DOHH2 (cell line): ENCODE data around the gene C6orf47.

Experiments
- H3F3A ChIP-seq: fragments of 200-600 bp; sonication (generic), shearing (Covaris generic); 2 replicates; pipeline ENCODE4 v1.6.0; 2016; ENCODE audit warnings: antibody characterized with exemption, mild to moderate bottlenecking; ENCODE audit not compliant: control insufficient read depth, insufficient read depth
- H3K27ac ChIP-seq: fragments of 200-600 bp; sonication (generic); 2 replicates; pipeline ENCODE4 v1.5.1; 2014; ENCODE audit warnings: low read depth, mild to moderate bottlenecking, low read length, moderate library complexity
- H3K27me3 ChIP-seq: fragments of 200-600 bp; sonication (generic); 2 replicates; pipeline ENCODE4 v1.6.1; 2014; ENCODE audit warnings: mild to moderate bottlenecking, low read length, mixed read lengths; ENCODE audit not compliant: control insufficient read depth
- H3K36me3 ChIP-seq: fragments of 200-600 bp; sonication (generic); 2 replicates; pipeline ENCODE4 v1.6.1; 2014; ENCODE audit warnings: mild to moderate bottlenecking, low read length, moderate library complexity, mixed read lengths; ENCODE audit not compliant: control insufficient read depth
- H3K4me1 ChIP-seq: fragments of 200-600 bp; sonication (generic); 2 replicates; pipeline ENCODE4 v1.6.1; 2014; ENCODE audit warnings: mild to moderate bottlenecking, low read length, mixed read lengths; ENCODE audit not compliant: control insufficient read depth
- H3K4me2 ChIP-seq: fragments of 200-600 bp; sonication (generic); 2 replicates; pipeline ENCODE4 v1.6.0; 2014; ENCODE audit warnings: mild to moderate bottlenecking, low read length, moderate library complexity
- H3K4me3 ChIP-seq: fragments of 200-600 bp; sonication (generic); 2 replicates; pipeline ENCODE4 v1.5.1; 2014; ENCODE audit warnings: mild to moderate bottlenecking, low read length, mixed read lengths
- H3K79me2 ChIP-seq: fragments of 200-600 bp; sonication (generic); 2 replicates; pipeline ENCODE4 v1.6.1; 2014; ENCODE audit warnings: mild to moderate bottlenecking, low read length, mixed read lengths; ENCODE audit not compliant: control insufficient read depth
- H3K9me2 ChIP-seq: fragments of 200-600 bp; sonication (generic); replicated peaks from 2 replicates; pipeline ENCODE4 v1.6.1; 2014; ENCODE audit warnings: mild to moderate bottlenecking, low read length, mixed read lengths; ENCODE audit not compliant: control insufficient read depth
- H3K9me3 ChIP-seq: fragments of 200-600 bp; sonication (generic); 2 replicates; pipeline ENCODE4 v1.6.1; 2014; ENCODE audit warnings: antibody characterized with exemption, low read length, mixed read lengths; ENCODE audit not compliant: control insufficient read depth, insufficient read depth
- H4K20me1 ChIP-seq: fragments of 200-600 bp; sonication (generic); 2 replicates; pipeline ENCODE4 v1.6.0; 2014; ENCODE audit warnings: low read depth, mild to moderate bottlenecking, antibody characterized with exemption, low read length, moderate library complexity; ENCODE audit not compliant: control insufficient read depth, insufficient read depth
- EZH2phosphoT487 ChIP-seq: fragments of 200-600 bp; sonication (generic); IDR thresholded peaks from 2 replicates; pipeline ENCODE4 v1.6.1; 2017; ENCODE audit warnings: borderline replicate concordance, mild to moderate bottlenecking, antibody characterized with exemption, low read length, moderate library complexity, mixed read lengths
- TF ChIP-seq, protein P1 (sequence below): fragments of 200-600 bp; sonication (generic); IDR thresholded peaks from one replicate; pipeline ENCODE4 v1.5.1; 2014; ENCODE audit warnings: antibody characterized with exemption, mild to moderate bottlenecking, low read depth, low read length; ENCODE audit not compliant: poor library complexity, severe bottlenecking

C6orf47 gene

DNA sequence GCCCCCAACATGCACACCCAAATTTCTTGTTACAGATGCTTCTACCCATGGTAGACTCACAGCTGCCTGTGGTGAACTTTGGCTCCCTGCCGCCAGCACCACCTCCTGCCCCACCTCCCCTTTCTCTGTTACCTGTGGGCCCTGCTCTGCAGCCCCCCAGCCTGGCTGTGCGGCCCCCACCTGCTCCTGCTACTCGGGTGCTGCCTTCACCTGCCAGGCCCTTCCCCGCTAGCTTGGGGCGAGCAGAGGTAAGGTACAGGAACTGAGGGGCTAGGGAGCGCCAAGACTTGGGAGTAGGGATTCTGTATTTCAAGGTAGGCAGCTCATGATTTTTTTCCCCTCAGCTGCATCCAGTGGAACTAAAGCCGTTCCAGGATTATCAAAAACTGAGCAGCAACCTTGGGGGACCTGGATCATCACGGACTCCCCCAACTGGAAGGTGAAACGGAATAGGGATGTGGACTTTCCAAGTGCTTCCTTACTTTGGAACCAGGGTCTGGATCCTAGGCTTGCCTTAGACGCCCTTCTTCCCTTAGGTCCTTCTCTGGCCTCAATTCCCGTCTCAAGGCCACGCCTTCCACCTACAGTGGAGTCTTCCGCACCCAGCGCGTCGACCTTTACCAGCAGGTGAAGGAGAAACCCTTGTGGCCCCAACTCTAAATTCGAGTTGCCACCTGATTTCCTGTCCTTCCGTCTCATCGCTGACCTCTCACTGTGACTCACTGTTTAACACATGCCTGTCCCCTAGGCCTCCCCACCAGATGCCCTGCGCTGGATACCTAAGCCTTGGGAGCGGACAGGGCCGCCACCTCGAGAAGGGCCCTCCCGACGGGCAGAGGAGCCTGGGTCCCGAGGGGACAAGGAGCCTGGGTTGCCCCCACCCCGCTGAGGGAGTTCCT, 23.6 kb downstream of the C6orf47 start:
- Histone ChIP-seq H3K27ac (no peak overlapping the region), H4K20me1 (peaks cover 4% of the 10 kb centered on the region; the same call in 1 of the 2 replicates), H3K4me2 (no peak overlapping the region), H3K4me1 (no peaks in the 10 kb centered on the region), H3K9me2 (no peaks in the 10 kb centered on the region), H3F3A (peaks cover 60% of the 10 kb centered on the region), H3K27me3 (no peaks in the 10 kb centered on the region), H3K4me3 (no peak overlapping the region), H3K9me3 (no peaks in the 10 kb centered on the region), H3K79me2 (peaks cover 13% of the 10 kb centered on the region; the same call in 1 of the 2 replicates), H3K36me3 (peaks cover 97% of the 10 kb centered on the region)
- no peak for TF ChIP-seq EZH2phosphoT487
- TF ChIP-seq, protein P1, sequence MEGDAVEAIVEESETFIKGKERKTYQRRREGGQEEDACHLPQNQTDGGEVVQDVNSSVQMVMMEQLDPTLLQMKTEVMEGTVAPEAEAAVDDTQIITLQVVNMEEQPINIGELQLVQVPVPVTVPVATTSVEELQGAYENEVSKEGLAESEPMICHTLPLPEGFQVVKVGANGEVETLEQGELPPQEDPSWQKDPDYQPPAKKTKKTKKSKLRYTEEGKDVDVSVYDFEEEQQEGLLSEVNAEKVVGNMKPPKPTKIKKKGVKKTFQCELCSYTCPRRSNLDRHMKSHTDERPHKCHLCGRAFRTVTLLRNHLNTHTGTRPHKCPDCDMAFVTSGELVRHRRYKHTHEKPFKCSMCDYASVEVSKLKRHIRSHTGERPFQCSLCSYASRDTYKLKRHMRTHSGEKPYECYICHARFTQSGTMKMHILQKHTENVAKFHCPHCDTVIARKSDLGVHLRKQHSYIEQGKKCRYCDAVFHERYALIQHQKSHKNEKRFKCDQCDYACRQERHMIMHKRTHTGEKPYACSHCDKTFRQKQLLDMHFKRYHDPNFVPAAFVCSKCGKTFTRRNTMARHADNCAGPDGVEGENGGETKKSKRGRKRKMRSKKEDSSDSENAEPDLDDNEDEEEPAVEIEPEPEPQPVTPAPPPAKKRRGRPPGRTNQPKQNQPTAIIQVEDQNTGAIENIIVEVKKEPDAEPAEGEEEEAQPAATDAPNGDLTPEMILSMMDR = no peak

DNA sequence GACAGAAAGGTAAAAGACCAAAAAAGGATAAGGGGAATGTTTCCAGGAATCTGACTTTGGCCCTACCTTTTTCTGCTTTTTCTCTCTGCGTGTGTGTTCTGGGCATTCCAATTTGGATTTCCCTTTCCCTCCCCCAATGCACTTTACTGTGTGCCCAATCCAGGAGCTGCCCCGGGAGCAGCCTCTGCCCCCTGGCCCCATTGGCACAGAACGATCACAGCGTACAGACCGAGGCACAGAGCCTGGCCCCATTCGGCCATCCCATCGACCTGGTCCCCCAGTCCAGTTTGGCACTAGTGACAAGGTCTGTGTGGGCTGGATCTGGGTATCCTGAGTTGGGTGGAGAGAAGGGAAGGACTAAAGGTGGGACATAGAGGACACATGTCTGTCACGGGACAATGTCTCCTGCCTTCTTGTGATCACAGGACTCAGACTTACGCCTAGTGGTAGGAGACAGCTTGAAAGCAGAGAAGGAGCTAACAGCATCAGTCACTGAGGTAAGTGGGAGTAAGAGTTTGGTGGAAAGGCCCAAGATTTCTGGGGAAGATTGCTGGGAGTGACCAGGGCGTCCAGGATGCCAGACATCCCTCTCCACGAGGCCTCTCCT, 25.5 kb downstream of the C6orf47 start:
- no peak overlapping the region for H3K4me3 ChIP-seq
- H3K27ac ChIP-seq = no peak overlapping the region
- H3K9me3 ChIP-seq = no peaks in the 10 kb centered on the region
- H3K27me3 ChIP-seq = no peaks in the 10 kb centered on the region
- TF ChIP-seq, protein P1 = no peak
- no peak for TF ChIP-seq EZH2phosphoT487
- H3K9me2 ChIP-seq = no peaks in the 10 kb centered on the region
- peaks cover 97% of the 10 kb centered on the region for H3K36me3 ChIP-seq
- no peak overlapping the region for H3K4me2 ChIP-seq
- peaks cover 4% of the 10 kb centered on the region; the same call in 1 of the 2 replicates for H4K20me1 ChIP-seq
- H3F3A ChIP-seq = peaks cover 56% of the 10 kb centered on the region
- H3K4me1 ChIP-seq = no peaks in the 10 kb centered on the region
- peaks cover 19% of the 10 kb centered on the region for H3K79me2 ChIP-seq

DNA sequence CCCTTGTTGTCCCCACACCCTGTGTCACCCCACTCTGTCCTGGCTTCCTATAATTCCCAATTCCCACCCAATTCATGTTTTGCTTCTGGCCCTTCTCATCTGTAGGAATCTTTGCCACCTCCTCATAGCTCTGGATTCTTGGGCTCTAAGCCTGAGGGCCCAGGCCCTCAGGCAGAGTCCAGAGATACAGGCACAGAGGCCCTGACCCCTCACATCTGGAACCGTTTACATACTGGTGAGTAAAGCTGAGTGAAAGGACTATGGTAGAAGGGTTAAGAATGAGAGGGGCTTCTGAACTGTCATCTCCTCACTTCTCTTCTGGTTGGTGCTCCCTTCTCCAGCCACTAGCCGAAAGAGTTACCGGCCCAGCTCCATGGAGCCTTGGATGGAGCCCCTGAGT, 26.4 kb downstream of the C6orf47 start:
- Histone ChIP-seq H3K4me1 (no peaks in the 10 kb centered on the region), H3K27ac (no peak overlapping the region), H3F3A (peaks cover 48% of the 10 kb centered on the region), H4K20me1 (peaks cover 4% of the 10 kb centered on the region; the same call in 1 of the 2 replicates), H3K9me2 (no peaks in the 10 kb centered on the region), H3K4me2 (no peak overlapping the region), H3K9me3 (no peaks in the 10 kb centered on the region), H3K36me3 (peaks cover 97% of the 10 kb centered on the region), H3K79me2 (peaks cover 20% of the 10 kb centered on the region), H3K27me3 (no peaks in the 10 kb centered on the region), H3K4me3 (no peak overlapping the region)
- TF ChIP-seq, protein P1 = no peak
- no peak for TF ChIP-seq EZH2phosphoT487
